Measurements from ENCODE around the gene PDGFRB. TPM values are rescaled to one million over a fixed set of nuclear protein-coding genes. Genes with fewer than 3 reads are reported as not detected.
A peak's percentile ranks its signal among the peaks of the same experiment; 100 is the strongest.

PDGFRB gene
- 100 to 1,000 TPM; 126 to 366 (median 149) TPM for total RNA-seq

- ATAC-seq (ENCODE audit: low FRiP score): peak; percentile 71
- DNase-seq (ENCODE audit: low spot score): peak; percentile 51
- TF ChIP-seq CTCF (IDR thresholded peaks at IDR 0.05): no peak
Measured at GRCh38 chr5:150155258-150156026, at the start of gene PDGFRB. PDGFRB (minus strand) TSS chr5:150155845; CDS start chr5:150137047, 18,798 bp downstream.

- DNase-seq (ENCODE audit: low spot score): no peak
- no peak for TF ChIP-seq CTCF (IDR thresholded peaks at IDR 0.05)
- no peak for ATAC-seq (ENCODE audit: low FRiP score)
Measured at GRCh38 chr5:150204590-150204960, 48.9 kb upstream of the PDGFRB start.

GRCh38 chr5:150203832-150204589 lies 48.4 kb upstream of the PDGFRB start:
- no peak for TF ChIP-seq CTCF (IDR thresholded peaks at IDR 0.05)
- ATAC-seq (ENCODE audit: low FRiP score) (no peak), DNase-seq (ENCODE audit: low spot score) (no peak)

GRCh38 chr5:150202501-150202900 lies 46.9 kb upstream of the PDGFRB start:
- no peak for DNase-seq (ENCODE audit: low spot score)
- TF ChIP-seq CTCF (IDR thresholded peaks at IDR 0.05): no peak
- no peak for ATAC-seq (ENCODE audit: low FRiP score)

- TF ChIP-seq CTCF (IDR thresholded peaks at IDR 0.05): no peak
- no peak for DNase-seq (ENCODE audit: low spot score)
- ATAC-seq (ENCODE audit: low FRiP score): no peak
Measured at GRCh38 chr5:150197476-150197875, 41.8 kb upstream of the PDGFRB start.

GRCh38 chr5:150196986-150197385 lies 41.3 kb upstream of the PDGFRB start:
- TF ChIP-seq CTCF (IDR thresholded peaks at IDR 0.05): no peak
- no peak for DNase-seq (ENCODE audit: low spot score)

More at GRCh38 chr5:150196986-150197385, 41.3 kb upstream of the PDGFRB start:
- ATAC-seq (ENCODE audit: low FRiP score): no peak
